Measurements from ENCODE around the gene INTS7. TPM values are rescaled to one million over a fixed set of nuclear protein-coding genes. Genes with fewer than 3 reads are reported as not detected.
"Not testable (repeated sequence)": the region's sequence is repeated elsewhere in the genome, so short reads cannot be mapped to it uniquely, and the experiment has no call there.

Gene INTS7
- total and polyA plus RNA-seq, 7 donors = 4.4 to 13.2 (median 6.5) TPM

DNA sequence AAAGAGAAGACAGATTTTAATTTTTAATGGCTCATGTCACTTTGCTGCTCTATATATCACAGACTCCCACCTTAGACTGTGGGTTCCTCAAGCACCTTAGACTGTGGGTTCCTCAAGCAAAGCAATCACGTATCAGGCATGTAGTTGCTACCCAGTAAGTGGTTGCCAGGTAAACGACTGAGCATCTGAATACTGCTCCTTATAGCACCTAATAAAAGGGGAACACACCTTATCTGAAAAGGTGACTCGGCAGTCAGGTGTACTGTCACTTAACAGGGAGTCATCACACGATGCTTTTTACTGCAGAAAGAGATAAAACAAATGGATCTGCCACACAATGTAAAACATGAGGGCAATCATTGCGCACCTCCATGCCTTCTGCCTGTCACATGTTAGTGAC lies 112.3 kb downstream of the INTS7 start:
- 39 to 74% methylated on average over 5 of the region's 5 CpGs for WGBS, 2 donors
- no peak for DNase-seq
- H3K27ac ChIP-seq = no peak overlapping the region
- peaks cover 0 to 10% (median 2%) of the 10 kb centered on the region in 4 donors for H3K4me1 ChIP-seq
- TF ChIP-seq EP300 (IDR thresholded peaks at IDR 0.05) (no peak), POLR2AphosphoS5 (IDR thresholded peaks at IDR 0.05) (no peak), POLR2A (IDR thresholded peaks at IDR 0.05) (no peak)
- TF ChIP-seq, protein P1, sequence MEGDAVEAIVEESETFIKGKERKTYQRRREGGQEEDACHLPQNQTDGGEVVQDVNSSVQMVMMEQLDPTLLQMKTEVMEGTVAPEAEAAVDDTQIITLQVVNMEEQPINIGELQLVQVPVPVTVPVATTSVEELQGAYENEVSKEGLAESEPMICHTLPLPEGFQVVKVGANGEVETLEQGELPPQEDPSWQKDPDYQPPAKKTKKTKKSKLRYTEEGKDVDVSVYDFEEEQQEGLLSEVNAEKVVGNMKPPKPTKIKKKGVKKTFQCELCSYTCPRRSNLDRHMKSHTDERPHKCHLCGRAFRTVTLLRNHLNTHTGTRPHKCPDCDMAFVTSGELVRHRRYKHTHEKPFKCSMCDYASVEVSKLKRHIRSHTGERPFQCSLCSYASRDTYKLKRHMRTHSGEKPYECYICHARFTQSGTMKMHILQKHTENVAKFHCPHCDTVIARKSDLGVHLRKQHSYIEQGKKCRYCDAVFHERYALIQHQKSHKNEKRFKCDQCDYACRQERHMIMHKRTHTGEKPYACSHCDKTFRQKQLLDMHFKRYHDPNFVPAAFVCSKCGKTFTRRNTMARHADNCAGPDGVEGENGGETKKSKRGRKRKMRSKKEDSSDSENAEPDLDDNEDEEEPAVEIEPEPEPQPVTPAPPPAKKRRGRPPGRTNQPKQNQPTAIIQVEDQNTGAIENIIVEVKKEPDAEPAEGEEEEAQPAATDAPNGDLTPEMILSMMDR (IDR thresholded peaks at IDR 0.05) = no peak
- H3K27me3 ChIP-seq = no peaks in the 10 kb centered on the region
- no peak overlapping the region for H3K4me3 ChIP-seq
- H3K36me3 ChIP-seq = no peaks in the 10 kb centered on the region
- no peaks in the 10 kb centered on the region for H3K9me3 ChIP-seq
- intact Hi-C loops (cut with DNase I) = no loop called here

DNA sequence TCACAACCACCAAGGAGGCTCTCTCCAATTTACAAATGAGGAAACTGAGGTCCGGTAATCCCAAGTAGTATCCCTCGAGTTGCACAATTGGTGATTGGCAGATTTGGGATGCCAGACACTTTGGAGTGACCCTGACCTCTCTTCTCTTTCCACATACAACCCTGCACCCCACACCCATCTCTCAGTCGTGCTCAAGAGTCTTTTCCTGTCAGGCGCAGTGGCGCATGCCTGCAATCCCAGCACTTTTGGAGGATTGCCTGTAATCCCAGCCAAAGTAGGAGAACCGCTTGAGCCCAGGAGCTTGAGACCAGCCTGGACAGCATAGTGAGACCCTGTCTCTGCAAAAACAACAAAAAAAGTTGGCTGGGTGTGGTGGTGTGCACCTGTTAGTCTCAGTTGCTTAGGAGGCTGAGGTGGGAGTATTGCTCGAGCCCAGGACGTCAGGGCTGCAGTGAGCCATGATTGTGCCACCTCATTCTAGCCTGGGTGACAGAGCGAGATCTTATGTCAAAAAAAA lies 113.7 kb downstream of the INTS7 start:
- 93 to 94% methylated on average over 9 of the region's 9 CpGs for WGBS, 2 donors
- Histone ChIP-seq H3K9me3 (no peaks in the 10 kb centered on the region), H3K4me3 (no peak overlapping the region), H3K27ac (no peak overlapping the region), H3K27me3 (no peaks in the 10 kb centered on the region), H3K36me3 (no peaks in the 10 kb centered on the region), H3K4me1 (peaks cover 0 to 18% (median 6%) of the 10 kb centered on the region in 4 donors)
- TF ChIP-seq POLR2AphosphoS5 (IDR thresholded peaks at IDR 0.05) = no peak
- intact Hi-C loops (cut with DNase I) = no loop called here
- DNase-seq = no peak

DNA sequence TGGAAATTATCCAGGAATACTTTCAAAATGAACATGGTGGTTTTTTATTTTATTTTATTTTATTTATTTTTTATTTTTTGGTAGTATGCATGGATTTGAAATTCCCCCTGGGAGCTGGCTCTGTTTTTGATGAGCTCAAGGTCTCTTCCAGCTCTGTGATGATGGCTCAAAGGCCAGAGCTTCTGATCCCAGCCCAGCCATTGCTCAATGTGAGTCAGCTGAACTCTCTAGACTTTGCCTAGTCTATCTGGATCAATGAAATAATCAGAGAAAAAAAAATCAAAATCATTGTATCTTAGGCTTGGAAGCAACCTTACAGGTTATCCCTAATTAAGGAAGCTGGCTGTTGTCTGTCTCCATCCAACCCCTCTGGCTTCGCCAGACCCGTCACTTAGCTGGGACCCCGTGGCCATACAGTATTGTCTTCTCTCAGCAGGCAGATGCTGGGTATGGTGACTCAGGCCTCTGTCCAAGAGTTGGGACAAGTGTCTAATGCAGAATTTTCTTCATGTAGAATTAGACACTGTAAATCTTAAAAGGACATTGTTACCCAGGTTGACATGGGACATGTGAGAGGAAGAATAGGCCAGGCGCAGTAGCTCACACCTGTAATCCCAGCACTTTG lies 114.6 kb downstream of the INTS7 start:
- DNase-seq = no peak
- Histone ChIP-seq H3K27me3 (no peaks in the 10 kb centered on the region), H3K36me3 (no peaks in the 10 kb centered on the region), H3K27ac (peak overlapping the region in 1 of 4 donors; percentile 41), H3K4me3 (no peak overlapping the region), H3K9me3 (no peaks in the 10 kb centered on the region), H3K4me1 (peaks cover 0 to 18% (median 6%) of the 10 kb centered on the region in 4 donors)
- TF ChIP-seq EP300 (IDR thresholded peaks at IDR 0.05) (no peak), POLR2AphosphoS5 (IDR thresholded peaks at IDR 0.05) (no peak), POLR2A (IDR thresholded peaks at IDR 0.05) (no peak)
- TF ChIP-seq, protein P1 (IDR thresholded peaks at IDR 0.05) = no peak
- intact Hi-C loops (cut with DNase I) = no loop called here
- 96 to 97% methylated on average over 4 of the region's 4 CpGs for WGBS, 2 donors

DNA sequence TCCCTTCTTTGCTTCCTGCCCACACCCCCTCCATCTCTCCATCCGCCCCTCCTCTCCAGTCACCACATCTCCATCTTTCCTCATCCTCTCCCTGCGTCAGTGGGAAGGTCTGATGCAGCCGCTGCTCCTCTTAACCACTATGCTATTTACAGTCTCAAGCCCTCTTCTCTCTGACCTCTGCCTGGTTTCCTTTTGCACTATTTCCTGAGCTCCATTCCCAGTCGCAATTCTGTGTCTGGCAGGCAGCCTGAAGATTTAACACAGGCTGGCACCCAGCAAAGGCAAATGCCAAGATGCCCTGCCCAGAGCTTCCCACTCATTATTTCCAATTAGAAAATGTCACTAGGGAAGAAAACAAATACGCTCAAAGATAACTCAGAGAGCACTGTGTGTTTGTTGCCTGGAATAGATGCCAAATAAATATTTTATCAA lies 115.2 kb downstream of the INTS7 start:
- H3K9me3 ChIP-seq = no peaks in the 10 kb centered on the region
- no peak overlapping the region for H3K4me3 ChIP-seq
- peak; percentile 69 for DNase-seq
- intact Hi-C loops (cut with DNase I) = no loop called here
- peaks cover 0 to 18% (median 6%) of the 10 kb centered on the region in 4 donors for H3K4me1 ChIP-seq
- 20 to 45% methylated on average over 5 of the region's 5 CpGs for WGBS, 2 donors
- no peaks in the 10 kb centered on the region for H3K27me3 ChIP-seq
- TF ChIP-seq POLR2A (IDR thresholded peaks at IDR 0.05) = no peak
- TF ChIP-seq, protein P1 (IDR thresholded peaks at IDR 0.05) = no peak
- TF ChIP-seq EP300 (IDR thresholded peaks at IDR 0.05) = no peak
- no peak for TF ChIP-seq POLR2AphosphoS5 (IDR thresholded peaks at IDR 0.05)
- peak overlapping the region in 1 of 4 donors; percentile 41 for H3K27ac ChIP-seq
- no peaks in the 10 kb centered on the region for H3K36me3 ChIP-seq

DNA sequence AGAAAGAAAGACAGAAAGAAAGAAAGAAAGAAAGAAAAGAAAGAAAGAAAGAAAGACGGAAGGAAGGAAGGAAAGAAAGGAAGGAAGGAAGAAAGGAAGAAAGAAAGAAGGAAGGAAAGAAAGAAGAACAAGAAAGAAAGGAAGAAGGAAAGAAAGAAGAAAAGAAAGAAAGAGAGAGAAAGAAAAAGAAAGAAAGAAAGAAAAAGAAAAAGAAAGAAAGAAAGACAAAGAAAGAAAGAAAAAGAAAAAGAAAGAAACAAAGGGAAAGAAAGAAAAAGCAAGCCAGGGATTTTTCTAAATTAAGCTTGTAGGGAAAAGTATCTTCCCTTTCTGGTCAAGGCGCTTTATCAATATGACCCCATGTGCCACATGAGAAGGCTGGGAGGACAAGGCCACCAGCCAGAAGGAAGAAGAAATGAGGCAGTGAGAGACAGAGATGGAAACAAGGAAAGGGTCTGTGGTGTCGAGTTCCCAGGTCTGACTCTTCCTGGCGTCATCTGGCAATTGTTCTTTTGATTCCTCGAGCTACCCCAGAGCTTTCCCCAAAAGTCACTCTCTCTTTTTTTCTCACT lies 116.4 kb downstream of the INTS7 start:
- no peaks in the 10 kb centered on the region for H3K36me3 ChIP-seq
- H3K27ac ChIP-seq = no peak overlapping the region
- H3K9me3 ChIP-seq = no peaks in the 10 kb centered on the region
- H3K27me3 ChIP-seq = no peaks in the 10 kb centered on the region
- intact Hi-C loops (cut with DNase I) = no loop called here
- 91 to 94% methylated on average over 5 of the region's 5 CpGs for WGBS, 2 donors
- H3K4me3 ChIP-seq = no peak overlapping the region
- DNase-seq = no peak
- H3K4me1 ChIP-seq = peaks cover 0 to 18% (median 6%) of the 10 kb centered on the region in 4 donors
- TF ChIP-seq EP300 (IDR thresholded peaks at IDR 0.05) (no peak), POLR2AphosphoS5 (IDR thresholded peaks at IDR 0.05) (no peak), POLR2A (IDR thresholded peaks at IDR 0.05) (no peak)
- TF ChIP-seq, protein P1 (IDR thresholded peaks at IDR 0.05) = no peak

DNA sequence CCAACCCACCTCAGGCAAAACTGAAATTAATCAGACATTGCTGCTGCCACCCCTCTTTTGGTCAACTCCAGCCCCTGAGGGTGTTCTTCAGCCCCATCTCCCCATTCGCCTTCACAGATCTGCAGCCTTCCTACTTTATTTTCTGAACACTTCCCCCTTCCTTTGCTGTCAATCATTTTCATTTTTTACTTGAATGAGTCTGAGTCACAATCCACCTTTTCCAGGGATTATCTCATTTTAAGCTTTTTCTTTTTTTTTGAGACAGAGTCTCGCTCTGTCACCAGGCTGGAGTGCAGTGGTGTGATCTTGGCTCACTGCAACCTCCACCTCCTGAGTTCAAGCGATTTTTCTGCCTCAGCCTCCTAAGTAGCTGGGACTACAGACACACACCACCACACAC lies 118.9 kb downstream of the INTS7 start:
- H3K9me3 ChIP-seq; H3K27ac ChIP-seq; DNase-seq; intact Hi-C loops (cut with DNase I); H3K36me3 ChIP-seq; H3K4me3 ChIP-seq; H3K27me3 ChIP-seq: not testable (repeated sequence)
- peaks cover 0 to 18% (median 6%) of the 10 kb centered on the region in 4 donors for H3K4me1 ChIP-seq
- 94% methylated on average over 3 of the region's 3 CpGs for WGBS, 2 donors

All from sigmoid colon (tissue), 7 donors.